ENCODE measurements around the gene HS3ST1. TPM values are rescaled to one million over a fixed set of nuclear protein-coding genes. Genes with fewer than 3 reads are reported as not detected.

Gene HS3ST1
- total RNA-seq, 1 experiment from 2014 or later = not detected

- DNase-seq (ENCODE audit: low spot score) = no peak
- no peak for TF ChIP-seq EZH2 (IDR thresholded peaks at IDR 0.05; ENCODE audit: borderline replicate concordance, low read depth, low read length, poor library complexity, severe bottlenecking)
- no peak for TF ChIP-seq CTCF (conservative IDR thresholded peaks at IDR 0.05; ENCODE audit: low read depth, low read length)
- H3K27me3 ChIP-seq (replicated peaks; ENCODE audit: insufficient read depth, low read depth, low read length, poor library complexity) = no peaks in the 10 kb centered on the region
- no peaks in the 10 kb centered on the region for H3K4me1 ChIP-seq (ENCODE audit: insufficient read depth, low read length, poor library complexity, severe bottlenecking)
- H3K9me3 ChIP-seq (ENCODE audit: low read depth, low read length, poor library complexity, severe bottlenecking) = peaks cover 22% of the 10 kb centered on the region
- H3K4me3 ChIP-seq (ENCODE audit: low read depth, low read length, poor library complexity, severe bottlenecking) = no peak overlapping the region
- no peak overlapping the region for H3K27ac ChIP-seq (ENCODE audit: low read depth, low read length, poor library complexity, severe bottlenecking)
- intact Hi-C loops (cut with micrococcal nuclease; ENCODE audit: unreplicated experiment) = no loop called here
- H3K36me3 ChIP-seq (ENCODE audit: insufficient read depth, low read length, poor library complexity, severe bottlenecking) = no peaks in the 10 kb centered on the region
- ChIA-PET CTCF (no interaction called here), POLR2A (ENCODE audit: low non-redundant PET) (no interaction called here)
- BruUV-seq (replicated peaks) = no TSS peak
Measured at GRCh38 chr4:11376571-11376970, 52.1 kb downstream of the HS3ST1 start.

- no peaks in the 10 kb centered on the region for H3K36me3 ChIP-seq (ENCODE audit: insufficient read depth, low read length, poor library complexity, severe bottlenecking)
- H3K4me1 ChIP-seq (ENCODE audit: insufficient read depth, low read length, poor library complexity, severe bottlenecking) = no peaks in the 10 kb centered on the region
- no peak overlapping the region for H3K4me3 ChIP-seq (ENCODE audit: low read depth, low read length, poor library complexity, severe bottlenecking)
- CTCF ChIA-PET = no interaction called here
- POLR2A ChIA-PET (ENCODE audit: low non-redundant PET) = no interaction called here
- intact Hi-C loops (cut with micrococcal nuclease; ENCODE audit: unreplicated experiment) = no loop called here
- H3K27me3 ChIP-seq (replicated peaks; ENCODE audit: insufficient read depth, low read depth, low read length, poor library complexity) = no peaks in the 10 kb centered on the region
- no peak for DNase-seq (ENCODE audit: low spot score)
- H3K9me3 ChIP-seq (ENCODE audit: low read depth, low read length, poor library complexity, severe bottlenecking) = peaks cover 22% of the 10 kb centered on the region
- TF ChIP-seq CTCF (conservative IDR thresholded peaks at IDR 0.05; ENCODE audit: low read depth, low read length) = no peak
- no peak for TF ChIP-seq EZH2 (IDR thresholded peaks at IDR 0.05; ENCODE audit: borderline replicate concordance, low read depth, low read length, poor library complexity, severe bottlenecking)
- no peak overlapping the region for H3K27ac ChIP-seq (ENCODE audit: low read depth, low read length, poor library complexity, severe bottlenecking)
- no TSS peak for BruUV-seq (replicated peaks)
Measured at GRCh38 chr4:11376146-11376545, 52.5 kb downstream of the HS3ST1 start.

GRCh38 chr4:11368701-11369115, 60.0 kb downstream of the HS3ST1 start:
- no peaks in the 10 kb centered on the region for H3K4me1 ChIP-seq (ENCODE audit: insufficient read depth, low read length, poor library complexity, severe bottlenecking)
- no peak overlapping the region for H3K4me3 ChIP-seq (ENCODE audit: low read depth, low read length, poor library complexity, severe bottlenecking)
- intact Hi-C loops (cut with micrococcal nuclease; ENCODE audit: unreplicated experiment) = no loop called here
- H3K9me3 ChIP-seq (ENCODE audit: low read depth, low read length, poor library complexity, severe bottlenecking) = peaks cover 18% of the 10 kb centered on the region
- no peaks in the 10 kb centered on the region for H3K36me3 ChIP-seq (ENCODE audit: insufficient read depth, low read length, poor library complexity, severe bottlenecking)
- POLR2A ChIA-PET (ENCODE audit: low non-redundant PET) = no interaction called here
- no peaks in the 10 kb centered on the region for H3K27me3 ChIP-seq (replicated peaks; ENCODE audit: insufficient read depth, low read depth, low read length, poor library complexity)
- H3K27ac ChIP-seq (ENCODE audit: low read depth, low read length, poor library complexity, severe bottlenecking) = no peak overlapping the region
- DNase-seq (ENCODE audit: low spot score) = no peak
- CTCF ChIA-PET = no interaction called here
- TF ChIP-seq EZH2 (IDR thresholded peaks at IDR 0.05; ENCODE audit: borderline replicate concordance, low read depth, low read length, poor library complexity, severe bottlenecking) (no peak), CTCF (conservative IDR thresholded peaks at IDR 0.05; ENCODE audit: low read depth, low read length) (no peak)
- BruUV-seq (replicated peaks) = no TSS peak

All from A673 (cell line).